G401 (cell line): ENCODE data around the gene ANXA2. TPM values are rescaled to one million over a fixed set of nuclear protein-coding genes. Genes with fewer than 3 reads are reported as not detected.

Source experiments
- DNase-seq: peaks from one replicate; pipeline ENCODE4 v3.0.0-alpha.2; 2015; ENCODE audit warnings: low spot score
- in situ Hi-C: cut with HindIII; loops from 2 replicates; pipeline ENCODE4 v1.10.0; 2016; ENCODE audit warnings: low sequenced_read_pairs, mixed read lengths
- total RNA-seq: library from RNA; depleted of rRNA; stranded (reverse); fragments of >200 nt; shearing (Covaris generic); gene quantifications from 2 replicates; pipeline ENCODE4 v1.2.3, GENCODE V29; 2014; rRNA removed

Gene ANXA2
- total RNA-seq, 1 experiment from 2014 or later: 1,039 TPM

- no peak for DNase-seq
- in situ Hi-C loops: no loop called here
Observed at GRCh38 chr15:60324706-60325438, 72.9 kb downstream of the ANXA2 start.

DNA sequence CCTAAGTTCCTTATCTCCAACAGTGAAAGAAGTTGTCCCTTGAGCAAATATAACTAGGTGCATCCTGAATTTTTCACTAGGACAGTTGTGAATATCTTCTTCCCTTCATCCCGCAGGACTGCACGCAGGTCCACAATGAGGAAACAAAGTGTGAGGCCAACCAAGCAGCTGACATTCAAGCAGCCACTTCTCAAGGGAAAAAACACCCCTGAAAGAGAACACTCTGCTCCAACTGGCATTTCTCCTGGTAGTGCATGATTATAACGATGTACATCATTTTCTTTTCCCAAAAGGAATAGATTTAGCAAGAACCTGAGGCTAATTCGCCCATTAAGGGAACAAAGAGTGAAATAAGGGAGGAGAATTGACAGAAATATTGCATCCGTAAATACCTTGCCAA is 74.5 kb downstream of the ANXA2 start:
- DNase-seq: no peak
- in situ Hi-C loops: no loop called here

DNA sequence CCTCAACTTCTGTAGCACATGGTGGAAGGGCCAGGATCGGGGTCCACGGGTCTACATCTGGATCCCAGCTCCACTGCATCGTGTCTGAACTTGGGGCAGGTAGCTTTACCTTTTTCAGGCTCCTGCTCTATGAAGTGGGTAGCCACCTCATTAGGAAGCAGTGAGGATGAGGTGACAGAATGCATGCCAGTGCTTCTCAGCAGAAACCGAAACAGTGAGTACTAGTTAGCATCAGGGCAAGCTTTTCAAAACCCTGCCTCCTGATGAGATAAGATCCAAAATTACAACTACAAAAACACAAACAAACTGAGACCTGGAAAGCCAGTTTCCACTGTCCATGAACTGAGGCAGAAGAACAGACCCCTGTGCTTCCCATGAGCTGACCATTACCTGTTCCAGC is 77.4 kb downstream of the ANXA2 start:
- DNase-seq: no peak
- in situ Hi-C loops: no loop called here

DNA sequence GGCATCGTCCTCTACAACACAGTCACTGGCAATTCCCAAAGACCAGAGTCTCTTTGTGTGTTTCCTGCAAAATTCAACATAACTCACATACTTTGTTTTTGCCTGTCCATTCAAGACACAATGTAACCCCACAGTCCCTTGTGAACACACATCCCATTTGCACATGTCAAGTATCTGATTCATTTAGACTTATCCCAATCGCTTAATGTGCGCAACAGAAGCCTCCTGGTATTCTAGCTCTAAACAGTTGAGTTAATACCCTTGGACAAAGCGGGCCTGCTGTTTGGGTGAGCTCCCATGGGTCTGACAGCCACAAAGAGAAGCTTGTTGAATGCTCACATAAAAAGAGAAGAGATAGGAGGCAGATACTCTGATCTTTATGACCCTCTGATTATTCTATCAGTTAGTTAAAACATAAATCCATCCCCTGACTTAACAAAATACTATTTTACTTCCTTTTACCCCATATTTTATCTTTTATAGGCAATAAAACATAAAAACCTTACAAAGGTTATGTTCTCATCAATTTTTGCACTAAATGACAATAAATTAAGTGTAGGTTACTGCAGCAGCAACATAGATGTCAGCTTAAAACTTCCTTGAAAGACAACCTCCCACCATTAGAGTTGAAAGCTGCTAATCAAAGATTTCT is 79.4 kb downstream of the ANXA2 start:
- DNase-seq: no peak
- in situ Hi-C loops: loop anchor here (5.0 kb wide), 1 partner anchor 61 kb away; no protein-coding TSS in a partner anchor

GRCh38 chr15:60316961-60317360 is 80.8 kb downstream of the ANXA2 start:
- DNase-seq: no peak
- in situ Hi-C loops: loop anchor here (5.0 kb wide), 1 partner anchor 60 kb away; no protein-coding TSS in a partner anchor

DNA sequence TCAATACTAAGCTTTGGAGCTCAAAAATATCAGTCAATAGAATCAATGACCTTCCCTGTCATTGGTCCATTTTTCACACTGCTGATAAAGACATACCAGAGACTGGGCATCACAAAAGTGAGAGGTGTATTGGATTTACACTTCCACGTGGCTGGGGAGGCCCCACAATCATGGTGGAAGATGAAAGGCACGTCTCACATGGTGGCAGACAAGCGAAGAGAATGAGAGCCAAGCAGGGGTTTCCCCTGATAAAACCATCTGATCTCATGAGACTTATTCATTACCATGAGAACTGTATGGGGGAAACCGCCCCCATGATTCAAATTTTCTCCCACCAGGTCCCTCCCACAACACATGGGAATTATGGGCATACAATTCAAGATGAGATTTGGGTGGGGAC is 81.9 kb downstream of the ANXA2 start:
- in situ Hi-C loops: loop anchor here (5.0 kb wide), 1 partner anchor 59 kb away; no protein-coding TSS in a partner anchor
- no peak for DNase-seq

GRCh38 chr15:60313906-60314305 is 83.9 kb downstream of the ANXA2 start:
- in situ Hi-C loops: no loop called here

GRCh38 chr15:60307034-60307433 is 90.8 kb downstream of the ANXA2 start:
- in situ Hi-C loops: no loop called here

More at GRCh38 chr15:60313906-60314305, 83.9 kb downstream of the ANXA2 start:
- DNase-seq: no peak

GRCh38 chr15:60301024-60301423 is 96.8 kb downstream of the ANXA2 start:
- in situ Hi-C loops: no loop called here
- DNase-seq: no peak

More at GRCh38 chr15:60307034-60307433, 90.8 kb downstream of the ANXA2 start:
- DNase-seq: no peak

DNA sequence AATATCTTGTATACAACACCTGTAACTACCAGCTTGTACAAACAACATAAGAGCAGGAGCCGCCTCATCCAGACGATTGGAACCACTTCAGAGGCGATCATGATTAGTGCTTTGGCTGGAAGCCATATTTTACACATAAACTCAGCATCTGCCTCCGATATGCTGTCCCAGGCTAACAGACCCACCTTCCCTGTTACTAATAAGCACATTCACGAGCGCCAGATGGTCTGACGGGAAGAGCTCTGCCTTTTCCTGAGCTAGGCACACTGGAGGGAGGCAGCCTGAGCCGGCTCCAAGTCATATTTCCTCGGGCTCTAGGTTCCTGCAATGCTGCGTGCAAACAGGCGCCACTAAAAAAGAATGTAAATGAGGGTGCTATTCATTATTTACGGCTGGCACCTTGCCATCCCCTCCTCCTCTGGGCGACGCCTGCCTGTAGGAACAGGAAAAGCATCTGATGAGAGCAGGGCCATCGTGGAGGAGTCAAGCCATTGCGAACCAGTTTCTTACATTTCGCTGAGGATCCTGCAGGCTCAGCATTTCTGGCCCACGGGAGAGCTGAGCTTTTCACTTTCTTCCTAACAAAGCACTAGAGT is 98.2 kb downstream of the ANXA2 start:
- peak; percentile 34 for DNase-seq
- in situ Hi-C loops: no loop called here

Other genes starting within 250 kb of the ANXA2 start
- gene ICE2, start 81.2 kb upstream of the ANXA2 start, total RNA-seq: 13.3 and 16.6 TPM in 2 replicates